Spleen (tissue), 7 donors: ENCODE measurements around the gene DIS3L.

Experiments
- CTCF ChIP-seq, 11 experiments: fragments of 200-600 bp in 7 of 11; fragments of 450-650 bp in 4 of 11; sonication (generic) in 4 of 11; IDR thresholded peaks in 8 of 11; conservative IDR thresholded peaks in 3 of 11; 1 replicate in 7 of 11; 2 replicates in 4 of 11; pipeline versions ENCODE4 v1.4.0 to v1.8.0; 2016 to 2021; ENCODE audit warnings: antibody characterized with exemption in 11 of 11, inconsistent platforms in 4 of 11, mild to moderate bottlenecking in 1 of 11
- POLR2A ChIP-seq, 3 donors: fragments of 450-650 bp; IDR thresholded peaks; one replicate each; pipeline ENCODE4 v1.5.1; 2017; ENCODE audit warnings: antibody characterized with exemption in 3 of 3, mild to moderate bottlenecking in 1 of 3
- POLR2AphosphoS5 ChIP-seq, 3 donors: sonication (generic); formaldehyde crosslinking; IDR thresholded peaks; one replicate each; pipeline ENCODE4 v1.5.1; 2017; ENCODE audit warnings: antibody characterized with exemption in 3 of 3
- donor health status: DM: no; HTN: no; CAD: no; lungs with moderate emphysema.
- donor health status: DM: no; HTN: no; CAD: no.
- donor health status: DM: no; HTN: no; CAD: no.

- TF ChIP-seq CTCF (IDR thresholded peaks at IDR 0.05 in 8 of 11, conservative IDR thresholded peaks at IDR 0.05 in 3 of 11) = peak in 4 of 11 experiments; percentile 18 to 36 (median 22)
- TF ChIP-seq POLR2AphosphoS5 (IDR thresholded peaks at IDR 0.05) = peak; percentile 89 to 92 (median 90)
- TF ChIP-seq POLR2A (IDR thresholded peaks at IDR 0.05) = no peak
These were observed 63.2 kb downstream of the DIS3L start, which contains the start of gene TIPIN for GRCh38 chr15:66356359-66357236.
